ENCODE data around the gene SCN10A. TPM values are rescaled to one million over a fixed set of nuclear protein-coding genes. Genes with fewer than 3 reads are reported as not detected.

SCN10A gene
- total and polyA plus RNA-seq, 3 donors from 2014 or later: 0.19 to 0.53 (median 0.24) TPM

GRCh38 chr3:38658841-38659240 is 157.2 kb downstream of the SCN10A start:
- Histone ChIP-seq H3K4me1 (no peaks in the 10 kb centered on the region), H3K9me3 (no peaks in the 10 kb centered on the region), H3K27ac (no peak overlapping the region), H3K4me3 (no peak overlapping the region), H3K36me3 (ENCODE audit: low read depth, missing control alignments) (no peaks in the 10 kb centered on the region), H3K27me3 (no peaks in the 10 kb centered on the region)
- WGBS, 2 donors: 12 to 21% methylated on average over 6 to 9 of the region's 9 CpGs
- no peak for TF ChIP-seq CTCF (IDR thresholded peaks at IDR 0.05)
- TF ChIP-seq POLR2A (IDR thresholded peaks at IDR 0.05): no peak
- intact Hi-C loops (cut with DNase I; ENCODE audit: low total_unique reads): loop anchor here (10.0 kb wide), 1 partner anchor 134 kb away; no protein-coding TSS in a partner anchor
- DNase-seq: peak; percentile 46

DNA sequence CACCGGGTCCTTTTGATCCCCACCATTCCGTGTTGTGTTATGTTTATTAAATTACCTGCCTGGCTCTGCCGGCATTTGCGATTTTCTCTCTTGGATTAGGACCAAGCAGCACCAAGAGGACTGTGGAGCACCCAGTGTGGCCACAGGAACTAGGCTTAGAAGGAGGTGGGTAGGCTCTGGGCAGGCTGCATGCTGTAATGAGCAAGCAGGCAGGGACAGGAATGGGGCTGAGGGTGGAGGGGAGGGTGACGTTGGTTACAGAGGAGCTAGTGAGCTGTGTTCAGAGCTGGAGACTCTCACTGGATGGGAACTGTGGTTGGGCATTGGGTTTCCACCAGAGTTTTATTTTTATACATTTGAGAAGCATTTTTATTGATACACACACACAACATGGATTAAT is 158.6 kb downstream of the SCN10A start:
- H3K9me3 ChIP-seq: no peaks in the 10 kb centered on the region
- H3K36me3 ChIP-seq (ENCODE audit: low read depth, missing control alignments): no peaks in the 10 kb centered on the region
- WGBS, 2 donors: 59 to 65% methylated on average over 5 of the region's 5 CpGs
- H3K4me1 ChIP-seq: no peaks in the 10 kb centered on the region
- no peak overlapping the region for H3K27ac ChIP-seq
- no peak for TF ChIP-seq CTCF (IDR thresholded peaks at IDR 0.05)
- TF ChIP-seq POLR2A (IDR thresholded peaks at IDR 0.05): no peak
- no peak overlapping the region for H3K4me3 ChIP-seq
- H3K27me3 ChIP-seq: no peaks in the 10 kb centered on the region
- intact Hi-C loops (cut with DNase I; ENCODE audit: low total_unique reads): loop anchor here (10.0 kb wide), 1 partner anchor 133 kb away; no protein-coding TSS in a partner anchor
- no peak for DNase-seq

DNA sequence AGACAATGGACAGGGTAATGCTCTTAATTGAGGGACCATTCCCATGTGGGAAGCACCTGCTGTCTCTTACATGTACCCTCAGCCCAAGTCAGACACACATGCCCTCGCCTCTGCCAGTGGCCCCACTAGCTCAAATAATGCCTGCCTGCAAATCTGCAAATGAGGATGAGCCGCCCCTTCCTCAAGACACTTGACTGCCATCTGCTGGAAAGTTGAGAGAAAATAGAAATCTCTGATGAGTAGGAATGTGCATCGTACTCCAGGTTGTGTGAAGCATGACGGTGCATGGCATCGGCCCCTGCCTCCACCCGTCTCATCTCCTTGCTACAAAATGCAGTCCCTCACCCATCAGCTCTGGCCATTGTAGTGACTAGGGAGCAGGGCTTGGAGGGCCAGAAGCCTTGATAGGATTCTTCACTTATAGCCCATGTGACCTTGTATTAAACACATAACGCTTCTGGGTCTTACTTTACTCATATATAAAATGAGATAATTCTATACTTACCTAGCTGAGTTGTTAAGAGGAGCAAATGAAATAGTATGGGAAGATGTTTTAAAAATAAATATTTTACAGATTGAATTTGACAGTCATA is 160.2 kb downstream of the SCN10A start:
- no peak overlapping the region for H3K4me3 ChIP-seq
- H3K4me1 ChIP-seq: no peaks in the 10 kb centered on the region
- no peaks in the 10 kb centered on the region for H3K9me3 ChIP-seq
- no peaks in the 10 kb centered on the region for H3K36me3 ChIP-seq (ENCODE audit: low read depth, missing control alignments)
- H3K27ac ChIP-seq: no peak overlapping the region
- TF ChIP-seq POLR2A (IDR thresholded peaks at IDR 0.05) (no peak), CTCF (IDR thresholded peaks at IDR 0.05) (peak in 2 of 3 experiments; percentile 30 to 37)
- WGBS, 2 donors: 34 to 44% methylated on average over 7 of the region's 7 CpGs
- no peaks in the 10 kb centered on the region for H3K27me3 ChIP-seq
- no peak for DNase-seq
- intact Hi-C loops (cut with DNase I; ENCODE audit: low total_unique reads): loop anchor here (10.0 kb wide), 1 partner anchor 131 kb away; no protein-coding TSS in a partner anchor

- intact Hi-C loops (cut with DNase I; ENCODE audit: low total_unique reads): loop anchor here (10.0 kb wide), 1 partner anchor 129 kb away; no protein-coding TSS in a partner anchor
- no peak overlapping the region for H3K4me3 ChIP-seq
- TF ChIP-seq POLR2A (IDR thresholded peaks at IDR 0.05) (no peak), CTCF (IDR thresholded peaks at IDR 0.05) (no peak)
- DNase-seq: no peak
- WGBS, 2 donors: 83 to 88% methylated on average over 7 of the region's 7 CpGs
- H3K27ac ChIP-seq: no peak overlapping the region
- H3K9me3 ChIP-seq: no peaks in the 10 kb centered on the region
- H3K27me3 ChIP-seq: no peaks in the 10 kb centered on the region
- no peaks in the 10 kb centered on the region for H3K36me3 ChIP-seq (ENCODE audit: low read depth, missing control alignments)
- peaks cover 3% of the 10 kb centered on the region for H3K4me1 ChIP-seq
These were observed 162.1 kb downstream of the SCN10A start for GRCh38 chr3:38653685-38654537.
